Measurements from ENCODE around the gene CDKN2B-AS1. TPM values are rescaled to one million over a fixed set of nuclear protein-coding genes. Genes with fewer than 3 reads are reported as not detected.

The CDKN2B-AS1 gene
- total and polyA plus RNA-seq, 2 experiments from 2014 or later: 0.14 TPM; not detected in 1

DNA sequence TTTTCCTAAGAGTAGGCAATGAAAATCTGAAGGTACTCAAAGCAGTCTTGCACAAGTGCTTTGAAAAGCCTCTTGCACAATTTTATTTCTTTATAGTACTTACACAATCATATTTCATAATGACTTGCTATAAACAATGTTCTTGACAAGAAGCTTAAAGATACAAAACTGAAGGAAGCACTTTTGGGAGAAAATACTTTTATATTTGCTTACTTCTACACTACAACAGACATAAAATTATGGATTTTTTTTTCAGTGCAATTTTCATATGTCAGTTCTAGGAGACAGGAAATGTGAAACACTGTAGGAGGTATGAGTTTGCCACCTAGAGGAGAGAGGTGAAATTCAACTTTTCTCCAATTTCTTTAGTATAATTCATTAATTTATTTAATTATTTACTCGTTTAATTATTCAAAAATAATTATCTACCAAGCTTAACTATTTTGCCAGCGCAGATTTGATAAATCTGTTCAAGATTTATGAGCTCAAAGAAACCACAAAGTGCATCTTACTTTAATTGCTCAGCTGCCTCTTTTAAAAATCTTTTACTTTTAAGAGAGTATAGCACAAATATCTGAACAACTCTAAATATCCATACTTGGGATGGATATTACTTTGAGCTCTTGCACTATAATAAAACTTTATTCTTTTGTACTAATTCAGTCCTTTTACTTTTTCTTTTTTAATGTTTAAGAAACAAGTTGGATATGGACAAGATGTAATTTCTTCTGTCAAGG, 43.5 kb downstream of the CDKN2B-AS1 start:
- Mint-ChIP-seq H3K9me3 (no peaks in the 10 kb centered on the region), H3K27me3 (ENCODE audit: insufficient read depth, low read depth, poor library complexity) (no peaks in the 10 kb centered on the region), H3K4me1 (peaks cover 8% of the 10 kb centered on the region; the same call in 2 of the 3 replicates), H3K36me3 (ENCODE audit: low read depth) (no peaks in the 10 kb centered on the region), H3K27ac (no peak overlapping the region), H3K4me3 (no peak overlapping the region)
- no peak overlapping the region for H3K4me2 ChIP-seq
- DNase-seq (ENCODE audit: low spot score): peak; percentile 18
- H3K27me3 ChIP-seq (ENCODE audit: insufficient read depth): no peaks in the 10 kb centered on the region
- no peaks in the 10 kb centered on the region for H3F3A ChIP-seq (replicated peaks; ENCODE audit: low read depth)
- no peaks in the 10 kb centered on the region for H3K9me2 ChIP-seq (ENCODE audit: insufficient read depth)
- H3K27ac ChIP-seq (ENCODE audit: low read depth): no peak overlapping the region
- no peak overlapping the region for H3K4me3 ChIP-seq
- no peaks in the 10 kb centered on the region for H3K36me3 ChIP-seq (ENCODE audit: insufficient read depth)
- no peak overlapping the region for H2AFZ ChIP-seq
- TF ChIP-seq, protein P1, sequence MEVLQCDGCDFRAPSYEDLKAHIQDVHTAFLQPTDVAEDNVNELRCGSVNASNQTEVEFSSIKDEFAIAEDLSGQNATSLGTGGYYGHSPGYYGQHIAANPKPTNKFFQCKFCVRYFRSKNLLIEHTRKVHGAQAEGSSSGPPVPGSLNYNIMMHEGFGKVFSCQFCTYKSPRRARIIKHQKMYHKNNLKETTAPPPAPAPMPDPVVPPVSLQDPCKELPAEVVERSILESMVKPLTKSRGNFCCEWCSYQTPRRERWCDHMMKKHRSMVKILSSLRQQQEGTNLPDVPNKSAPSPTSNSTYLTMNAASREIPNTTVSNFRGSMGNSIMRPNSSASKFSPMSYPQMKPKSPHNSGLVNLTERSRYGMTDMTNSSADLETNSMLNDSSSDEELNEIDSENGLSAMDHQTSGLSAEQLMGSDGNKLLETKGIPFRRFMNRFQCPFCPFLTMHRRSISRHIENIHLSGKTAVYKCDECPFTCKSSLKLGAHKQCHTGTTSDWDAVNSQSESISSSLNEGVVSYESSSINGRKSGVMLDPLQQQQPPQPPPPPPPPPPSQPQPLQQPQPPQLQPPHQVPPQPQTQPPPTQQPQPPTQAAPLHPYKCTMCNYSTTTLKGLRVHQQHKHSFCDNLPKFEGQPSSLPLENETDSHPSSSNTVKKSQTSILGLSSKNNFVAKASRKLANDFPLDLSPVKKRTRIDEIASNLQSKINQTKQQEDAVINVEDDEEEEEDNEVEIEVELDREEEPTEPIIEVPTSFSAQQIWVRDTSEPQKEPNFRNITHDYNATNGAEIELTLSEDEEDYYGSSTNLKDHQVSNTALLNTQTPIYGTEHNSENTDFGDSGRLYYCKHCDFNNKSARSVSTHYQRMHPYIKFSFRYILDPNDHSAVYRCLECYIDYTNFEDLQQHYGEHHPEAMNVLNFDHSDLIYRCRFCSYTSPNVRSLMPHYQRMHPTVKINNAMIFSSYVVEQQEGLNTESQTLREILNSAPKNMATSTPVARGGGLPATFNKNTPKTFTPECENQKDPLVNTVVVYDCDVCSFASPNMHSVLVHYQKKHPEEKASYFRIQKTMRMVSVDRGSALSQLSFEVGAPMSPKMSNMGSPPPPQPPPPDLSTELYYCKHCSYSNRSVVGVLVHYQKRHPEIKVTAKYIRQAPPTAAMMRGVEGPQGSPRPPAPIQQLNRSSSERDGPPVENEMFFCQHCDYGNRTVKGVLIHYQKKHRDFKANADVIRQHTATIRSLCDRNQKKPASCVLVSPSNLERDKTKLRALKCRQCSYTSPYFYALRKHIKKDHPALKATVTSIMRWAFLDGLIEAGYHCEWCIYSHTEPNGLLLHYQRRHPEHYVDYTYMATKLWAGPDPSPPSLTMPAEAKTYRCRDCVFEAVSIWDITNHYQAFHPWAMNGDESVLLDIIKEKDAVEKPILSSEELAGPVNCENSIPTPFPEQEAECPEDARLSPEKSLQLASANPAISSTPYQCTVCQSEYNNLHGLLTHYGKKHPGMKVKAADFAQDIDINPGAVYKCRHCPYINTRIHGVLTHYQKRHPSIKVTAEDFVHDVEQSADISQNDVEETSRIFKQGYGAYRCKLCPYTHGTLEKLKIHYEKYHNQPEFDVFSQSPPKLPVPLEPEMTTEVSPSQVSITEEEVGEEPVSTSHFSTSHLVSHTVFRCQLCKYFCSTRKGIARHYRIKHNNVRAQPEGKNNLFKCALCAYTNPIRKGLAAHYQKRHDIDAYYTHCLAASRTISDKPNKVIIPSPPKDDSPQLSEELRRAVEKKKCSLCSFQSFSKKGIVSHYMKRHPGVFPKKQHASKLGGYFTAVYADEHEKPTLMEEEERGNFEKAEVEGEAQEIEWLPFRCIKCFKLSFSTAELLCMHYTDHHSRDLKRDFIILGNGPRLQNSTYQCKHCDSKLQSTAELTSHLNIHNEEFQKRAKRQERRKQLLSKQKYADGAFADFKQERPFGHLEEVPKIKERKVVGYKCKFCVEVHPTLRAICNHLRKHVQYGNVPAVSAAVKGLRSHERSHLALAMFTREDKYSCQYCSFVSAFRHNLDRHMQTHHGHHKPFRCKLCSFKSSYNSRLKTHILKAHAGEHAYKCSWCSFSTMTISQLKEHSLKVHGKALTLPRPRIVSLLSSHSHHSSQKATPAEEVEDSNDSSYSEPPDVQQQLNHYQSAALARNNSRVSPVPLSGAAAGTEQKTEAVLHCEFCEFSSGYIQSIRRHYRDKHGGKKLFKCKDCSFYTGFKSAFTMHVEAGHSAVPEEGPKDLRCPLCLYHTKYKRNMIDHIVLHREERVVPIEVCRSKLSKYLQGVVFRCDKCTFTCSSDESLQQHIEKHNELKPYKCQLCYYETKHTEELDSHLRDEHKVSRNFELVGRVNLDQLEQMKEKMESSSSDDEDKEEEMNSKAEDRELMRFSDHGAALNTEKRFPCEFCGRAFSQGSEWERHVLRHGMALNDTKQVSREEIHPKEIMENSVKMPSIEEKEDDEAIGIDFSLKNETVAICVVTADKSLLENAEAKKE (CRISPR knock-in tag; IDR thresholded peaks at IDR 0.05): no peak
- TF ChIP-seq ETS1 (IDR thresholded peaks at IDR 0.05) (peak; percentile 55; the same call in 1 of the 2 replicates), CTCF (conservative IDR thresholded peaks at IDR 0.05; ENCODE audit: low read depth in 2 of 2) (peak; percentile 50)
- H3K4me1 ChIP-seq (ENCODE audit: insufficient read depth): peaks cover 4% of the 10 kb centered on the region; the same call in 1 of the 2 replicates
- H4K20me1 ChIP-seq (replicated peaks; ENCODE audit: insufficient read depth): no peaks in the 10 kb centered on the region
- H3K79me2 ChIP-seq (replicated peaks; ENCODE audit: insufficient read depth): no peaks in the 10 kb centered on the region
- no peak for ATAC-seq

All from GM23338 (cell line).